NCI-H2227 treated with DMSO at 0.1 percent for 48 hours (cell line): Measurements from ENCODE around the gene AKT3.
"Not testable (repeated sequence)": the region's sequence is repeated elsewhere in the genome, so short reads cannot be mapped to it uniquely, and the experiment has no call there.

Experiments used
- DNase-seq: peaks from one replicate; lab custom pipeline; 2025; lab: John Stamatoyannopoulos, UW

AKT3 gene

DNA sequence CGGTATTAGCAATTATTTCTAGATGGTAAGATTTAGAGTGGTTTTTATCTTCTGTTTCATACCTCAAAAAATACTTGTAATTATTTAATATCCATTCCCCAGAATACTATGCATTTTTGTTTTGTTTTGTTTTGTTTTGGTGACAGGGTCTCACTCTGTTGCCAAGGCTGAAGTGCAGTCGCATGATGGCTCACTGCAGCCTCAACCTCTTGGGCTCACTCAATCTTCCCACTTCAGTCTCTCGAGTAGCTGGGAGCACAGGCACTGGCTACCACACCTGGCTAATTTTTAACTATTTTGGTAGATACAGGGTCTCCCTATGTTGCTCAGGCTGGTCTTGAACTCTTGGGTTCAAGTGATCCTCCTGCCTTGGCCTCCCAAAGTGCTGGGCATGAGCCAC is 252.7 kb downstream of the AKT3 start:
- DNase-seq, result no peak

DNA sequence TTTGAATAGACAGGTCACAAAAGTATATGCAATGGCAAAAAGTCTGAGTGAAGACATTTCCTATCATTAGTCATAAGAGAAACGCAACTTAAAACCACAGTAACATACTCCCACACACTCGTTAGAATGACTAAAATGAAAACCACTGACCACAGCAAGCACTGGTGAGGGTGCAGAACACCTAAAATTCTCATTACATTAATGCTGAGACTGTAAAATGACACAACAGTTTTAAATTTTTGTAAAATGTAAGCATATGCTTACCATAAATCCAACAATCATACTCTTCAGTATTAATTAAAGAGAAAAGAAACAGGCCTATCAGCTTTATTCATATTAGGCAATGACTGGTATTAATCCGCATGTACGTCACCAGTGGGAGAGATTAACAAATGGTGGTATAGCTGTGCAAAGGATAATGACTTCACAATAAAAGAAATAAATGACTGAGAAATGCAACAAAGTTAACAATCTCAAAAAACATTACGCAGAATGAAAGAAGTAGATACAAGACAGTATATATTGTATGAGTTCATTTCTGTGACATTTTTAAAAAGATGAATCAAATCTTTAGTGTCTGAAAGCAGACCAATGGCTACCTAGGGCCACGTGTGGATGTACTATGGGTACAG is 253.5 kb downstream of the AKT3 start:
- no peak for DNase-seq

DNA sequence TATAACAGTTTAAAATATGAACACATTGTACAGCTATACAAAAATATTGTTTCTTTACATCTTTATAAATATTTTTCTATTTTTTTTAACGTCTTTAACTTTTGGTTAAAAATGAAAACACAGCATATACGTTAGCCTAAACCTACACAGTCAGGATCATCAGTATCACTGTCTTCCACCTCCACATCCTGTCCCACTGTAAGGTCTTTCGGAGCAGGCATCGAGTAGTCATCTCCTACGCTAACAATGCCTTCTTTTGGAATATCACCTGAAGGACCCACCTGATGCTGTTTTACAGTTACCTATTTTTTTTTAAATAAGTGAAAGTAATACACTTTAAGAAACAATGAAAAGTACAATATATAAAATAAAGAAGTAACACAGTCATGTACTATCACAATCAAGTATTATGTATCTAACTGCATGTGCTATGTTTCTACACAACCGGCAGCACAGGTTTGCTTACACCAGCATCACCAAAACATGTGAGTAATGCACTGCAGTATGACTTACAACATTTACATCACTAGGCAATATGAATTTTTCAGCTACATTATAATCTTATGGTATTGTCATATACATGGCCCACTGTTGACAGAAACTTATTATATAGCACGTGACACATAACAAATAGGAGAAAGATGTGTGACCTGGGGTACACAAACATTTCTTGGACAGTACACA is 254.4 kb downstream of the AKT3 start:
- no peak for DNase-seq

DNA sequence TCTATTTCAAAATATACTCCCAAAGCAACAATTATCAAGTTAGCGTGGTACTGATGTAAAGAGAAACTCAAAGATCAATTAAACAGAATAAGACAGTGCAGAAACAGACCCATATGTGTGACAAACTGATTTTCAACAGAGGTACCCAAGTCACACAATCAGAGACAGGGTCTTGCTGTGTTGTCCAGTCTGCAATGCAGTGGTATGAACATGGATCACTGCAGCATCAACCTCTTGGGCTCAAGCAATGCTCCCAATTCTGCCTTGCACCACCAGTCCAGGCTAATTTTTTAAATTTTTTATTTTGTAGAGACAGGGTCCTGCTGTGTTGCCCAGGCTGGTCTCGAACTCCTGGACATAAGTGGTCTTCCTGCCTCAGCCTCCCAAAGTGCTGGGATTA is 255.6 kb downstream of the AKT3 start:
- no peak for DNase-seq

DNA sequence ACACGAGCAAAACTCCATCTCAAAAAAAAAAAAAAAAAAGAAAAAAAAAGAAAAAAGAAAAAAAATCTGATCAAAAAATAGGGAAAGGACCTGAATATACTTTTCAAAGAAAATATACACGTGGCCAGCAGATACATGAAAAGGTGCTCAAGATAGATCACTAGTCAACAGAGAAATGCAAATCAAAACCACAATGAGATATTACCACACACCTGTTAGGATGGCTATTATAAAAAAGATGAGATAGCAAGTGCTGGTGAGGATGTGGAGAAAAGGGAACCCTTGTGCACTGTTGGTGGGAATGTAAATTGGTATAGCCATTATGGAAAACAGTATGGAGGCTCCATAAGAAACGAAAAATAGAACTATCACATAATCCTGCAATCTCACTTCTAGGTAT is 260.8 kb downstream of the AKT3 start:
- DNase-seq, result not testable (repeated sequence)

DNA sequence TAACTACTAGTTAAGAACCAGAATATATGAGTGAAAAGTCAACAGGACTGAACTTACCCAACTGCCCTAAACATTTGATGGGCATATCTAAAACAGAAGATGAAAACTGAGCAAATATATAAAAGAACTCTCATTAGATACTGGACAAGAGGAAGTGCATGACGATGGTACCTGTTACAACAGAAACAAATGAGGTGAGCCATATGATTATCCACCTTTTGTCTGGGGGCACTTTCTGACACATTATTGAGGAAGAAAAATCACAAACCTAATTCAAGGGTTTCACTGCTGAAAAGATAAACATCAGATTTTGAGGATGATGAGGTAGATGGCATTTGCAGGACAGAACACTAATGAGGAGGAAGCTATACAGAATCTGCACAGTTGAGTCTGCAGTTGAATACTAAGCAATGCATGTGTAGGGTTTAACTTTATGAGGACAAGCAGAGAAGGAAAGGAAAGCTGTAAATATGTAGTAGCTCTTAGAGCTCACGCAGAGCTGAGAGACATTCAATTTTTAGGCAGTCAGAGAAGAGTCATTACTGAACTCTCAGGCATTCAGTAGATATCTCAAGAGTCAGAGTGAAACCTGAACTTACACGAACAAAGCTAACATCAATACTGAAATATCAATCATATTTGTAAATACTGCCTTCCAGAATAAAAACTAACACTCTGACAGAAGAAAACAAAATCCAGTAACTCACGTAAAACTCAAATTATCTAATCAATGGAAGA is 262.1 kb downstream of the AKT3 start:
- DNase-seq, result no peak

DNA sequence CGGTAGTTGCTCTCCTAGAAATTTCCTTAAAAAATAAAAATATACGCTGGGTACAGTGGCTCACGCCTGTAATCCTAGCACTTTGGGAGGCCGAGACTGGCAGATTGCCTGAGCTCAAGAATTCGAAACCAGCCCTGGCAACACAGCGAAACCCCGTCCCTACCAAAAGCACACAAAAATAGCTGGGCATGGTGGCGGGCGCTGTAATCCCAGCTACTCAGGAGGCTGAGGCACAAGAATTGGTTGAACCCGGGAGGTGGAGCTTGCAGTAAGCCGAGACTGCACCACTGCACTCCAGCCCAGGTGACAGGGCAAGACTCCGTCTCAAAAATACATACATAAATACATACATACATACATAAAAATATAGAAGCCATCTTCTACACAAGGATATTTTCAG is 262.8 kb downstream of the AKT3 start:
- no peak for DNase-seq

DNA sequence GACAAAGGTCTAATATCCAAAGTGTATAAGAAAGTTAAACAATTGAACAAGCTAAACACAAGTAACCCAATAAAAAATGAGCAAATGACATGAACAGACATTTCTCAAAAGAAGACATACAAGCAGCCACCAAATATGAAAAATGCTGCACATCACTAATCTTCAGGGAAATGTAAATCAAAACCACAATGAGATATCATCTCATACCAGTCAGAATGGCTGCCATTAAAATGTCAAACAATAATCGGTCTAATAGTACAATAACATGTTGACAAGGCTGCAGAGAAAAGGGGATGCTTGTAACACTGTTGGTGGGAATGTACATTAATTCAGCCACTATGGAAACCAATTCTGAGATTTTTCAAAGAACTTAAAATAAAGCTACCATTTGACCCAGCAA is 264.1 kb downstream of the AKT3 start:
- no peak for DNase-seq

DNA sequence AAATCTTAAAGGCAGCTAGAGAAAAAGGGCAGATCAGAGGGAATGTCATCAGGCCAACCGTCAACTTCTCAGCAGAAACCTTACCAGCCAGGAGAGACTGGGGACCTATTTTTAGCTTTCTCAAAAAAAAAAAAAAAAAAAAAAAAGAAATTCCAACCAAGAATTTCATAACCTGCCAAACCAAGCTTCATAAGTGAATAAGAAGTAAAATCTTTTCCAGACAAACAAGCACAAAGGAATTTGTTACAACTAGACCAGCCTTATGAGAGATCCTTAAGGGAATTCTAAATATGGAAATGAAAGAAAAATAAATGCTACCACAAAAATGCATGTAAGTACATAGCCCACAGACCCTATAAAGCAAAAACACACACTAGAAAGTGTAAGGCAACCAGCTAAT is 267.7 kb downstream of the AKT3 start:
- DNase-seq, result no peak

DNA sequence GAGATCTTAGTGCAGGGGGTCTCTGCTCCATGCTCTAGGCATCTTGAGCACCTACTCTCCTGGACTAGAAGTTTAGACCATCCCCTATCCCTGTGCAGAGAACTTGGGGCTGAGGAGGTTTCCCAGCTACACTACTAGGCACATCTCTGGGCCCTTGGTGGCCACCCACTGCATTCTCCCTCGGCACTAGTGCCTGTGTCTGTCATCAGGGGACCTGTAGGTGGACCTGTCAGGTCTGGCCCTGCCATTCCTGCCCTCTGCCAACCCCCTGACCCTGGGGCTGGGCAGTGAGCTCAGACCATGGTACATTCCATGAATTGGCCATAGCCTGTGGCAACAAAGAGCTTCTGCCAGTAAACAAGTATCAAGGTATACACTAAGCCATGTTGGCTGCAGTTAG is 269.1 kb downstream of the AKT3 start:
- no peak for DNase-seq

DNA sequence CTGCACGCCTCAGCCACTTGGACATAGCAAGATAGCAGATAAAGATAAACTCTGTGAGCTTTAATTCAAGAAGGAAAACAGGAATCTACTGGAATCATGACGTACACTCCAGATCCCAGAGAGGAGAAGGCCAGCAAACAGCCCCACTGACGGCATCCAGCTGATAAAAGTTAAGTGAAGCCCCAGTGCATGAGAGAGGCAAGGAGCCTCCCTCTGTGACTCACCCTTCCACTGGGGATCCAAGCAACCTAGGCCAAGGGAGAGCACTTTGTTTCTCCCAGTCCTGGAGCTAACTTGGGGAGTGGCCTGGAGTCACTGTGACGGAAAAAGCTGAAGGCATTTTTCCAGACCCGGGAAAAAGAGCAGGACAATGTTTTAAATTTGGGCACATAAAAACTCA is 270.0 kb downstream of the AKT3 start:
- DNase-seq, result no peak

DNA sequence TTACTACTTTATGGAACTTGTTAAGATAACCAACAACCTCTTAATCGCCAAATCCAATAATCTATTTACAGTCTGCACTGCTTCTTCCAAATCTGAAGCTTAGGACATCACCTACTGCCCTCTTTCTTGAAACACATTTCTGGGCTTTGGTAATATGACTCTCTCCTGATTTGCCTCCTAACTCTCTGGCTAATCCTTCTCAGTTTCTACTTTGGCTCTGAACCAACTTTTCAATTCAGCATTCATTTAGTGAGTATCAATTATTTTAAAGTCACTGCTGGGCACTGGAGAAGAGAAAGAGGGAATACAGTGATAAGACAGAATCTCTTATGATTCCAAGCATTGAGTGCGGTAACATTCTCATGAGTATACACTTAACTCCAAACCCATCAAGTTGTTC is 275.0 kb downstream of the AKT3 start:
- DNase-seq, result no peak

DNA sequence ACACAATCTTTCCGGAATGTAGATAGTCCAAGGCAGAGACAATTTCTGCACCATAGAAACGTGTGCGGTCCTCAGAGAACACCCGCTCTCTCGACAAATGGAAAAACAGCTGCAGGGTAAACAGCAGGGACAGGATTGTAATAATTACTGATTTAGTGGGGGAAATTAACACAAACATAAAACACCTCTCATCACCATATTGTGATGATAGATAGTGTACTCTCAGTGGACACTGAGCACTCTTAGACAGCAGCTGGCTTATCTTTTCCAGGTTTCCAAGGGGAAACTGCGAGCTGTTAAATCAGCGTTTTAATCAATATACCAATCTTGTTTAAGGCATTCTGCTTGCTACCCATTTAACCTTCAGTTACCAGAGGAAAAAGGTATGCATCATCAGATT is 277.1 kb downstream of the AKT3 start:
- no peak for DNase-seq

DNA sequence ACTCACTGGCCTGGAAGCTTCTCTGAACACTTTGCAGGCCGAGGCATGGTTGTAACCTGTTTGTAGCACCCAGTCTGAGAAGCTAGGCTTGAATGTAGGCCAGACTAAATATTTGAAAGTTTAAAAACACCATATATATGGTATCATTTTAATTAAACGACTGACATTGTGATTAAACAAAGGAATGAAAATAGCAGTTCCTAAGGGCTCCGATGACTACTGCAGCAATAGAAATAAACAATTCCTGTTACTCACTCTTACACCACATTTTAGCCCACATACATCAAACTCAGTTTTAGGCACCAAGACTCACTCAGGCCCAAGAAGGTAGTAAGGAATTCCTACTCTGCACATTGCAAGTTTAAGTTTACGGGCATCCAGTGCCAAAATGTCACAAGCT is 281.2 kb downstream of the AKT3 start:
- DNase-seq, result no peak

DNA sequence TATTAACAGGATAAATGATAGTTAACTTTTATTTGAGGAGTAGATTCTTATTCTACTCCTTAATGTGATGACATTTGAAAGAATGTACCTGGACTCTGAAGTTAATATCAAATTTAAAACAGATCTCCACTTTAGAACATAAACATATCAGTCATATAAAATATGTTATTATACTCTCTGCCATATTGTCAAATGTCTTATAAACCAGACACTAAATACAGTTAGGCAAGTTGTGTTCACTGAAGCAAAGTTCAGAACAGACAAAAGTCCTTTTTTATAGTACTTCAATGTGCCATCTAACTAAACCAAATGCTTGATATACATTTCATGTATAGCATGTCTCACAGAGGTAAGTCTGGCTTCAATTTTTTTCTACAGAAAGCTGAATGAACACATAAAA is 285.2 kb downstream of the AKT3 start:
- no peak for DNase-seq

DNA sequence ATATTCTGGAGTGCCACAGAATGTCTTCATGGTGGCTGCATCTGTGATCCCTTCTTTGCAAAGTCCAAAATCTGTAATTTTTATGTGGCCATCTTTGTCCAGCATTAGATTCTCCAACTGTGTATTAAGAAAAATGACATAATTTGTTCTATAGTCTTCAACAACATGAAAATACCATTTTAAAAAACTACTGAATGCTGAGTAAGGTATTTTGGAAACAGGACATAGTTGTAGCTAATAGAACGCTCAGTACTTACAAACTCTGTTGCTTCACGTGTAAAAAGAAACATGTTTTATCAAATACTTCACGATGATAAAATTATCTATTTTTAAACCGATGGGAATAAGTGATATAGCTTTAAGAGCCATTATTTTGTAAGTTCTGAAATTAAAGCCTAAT is 286.3 kb downstream of the AKT3 start:
- DNase-seq, result no peak

DNA sequence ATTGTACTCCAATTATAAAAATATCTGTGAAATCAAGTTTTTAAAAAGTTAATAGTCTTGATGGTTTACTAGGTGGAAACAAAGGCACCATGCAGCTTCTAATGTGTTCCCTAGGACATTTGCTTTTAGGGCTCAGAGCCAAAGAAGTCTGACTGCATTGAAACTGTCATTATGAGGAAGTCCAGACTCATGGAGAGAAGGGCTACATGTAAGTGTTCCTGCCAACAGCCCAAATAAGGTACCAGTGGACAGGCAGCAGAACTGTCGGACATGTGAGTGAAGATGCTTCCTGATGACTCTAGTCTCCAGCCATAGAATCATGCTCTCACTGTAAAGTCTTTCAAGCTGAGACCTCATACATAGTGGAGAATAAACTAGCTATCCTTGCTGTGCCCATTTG is 287.6 kb downstream of the AKT3 start:
- DNase-seq, result no peak

DNA sequence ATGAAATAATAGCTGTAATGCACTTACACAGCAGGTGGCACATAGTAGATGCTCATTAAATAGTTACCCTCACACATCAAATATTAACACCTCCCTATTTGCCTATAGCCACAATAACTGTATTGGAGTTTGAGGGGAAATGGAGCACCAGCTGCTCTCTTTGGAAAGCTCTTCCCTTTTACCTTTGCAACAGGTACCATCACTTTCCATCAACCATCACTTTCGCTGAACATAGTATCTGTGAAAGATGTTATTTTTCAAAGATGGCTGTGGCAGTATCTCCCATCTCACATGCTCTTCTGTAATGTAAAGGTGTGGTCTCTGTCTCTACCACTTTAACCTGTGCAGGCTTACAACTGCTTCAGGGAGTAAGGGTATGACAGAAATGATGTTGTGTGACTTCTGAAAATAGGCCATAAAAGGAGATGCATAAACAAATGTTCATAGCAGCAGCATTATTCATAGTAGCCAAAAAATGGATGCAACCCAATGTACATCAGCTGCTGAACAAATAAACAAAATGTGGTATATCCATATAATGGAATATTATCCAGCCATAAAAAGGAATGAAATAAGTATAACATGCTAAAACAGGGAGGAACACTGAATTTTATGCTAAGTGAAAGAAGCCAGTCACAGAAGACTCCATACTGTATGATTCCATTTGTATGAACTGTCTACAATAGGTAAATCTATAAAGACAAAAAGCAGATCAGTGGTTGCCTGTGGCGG is 288.3 kb downstream of the AKT3 start:
- no peak for DNase-seq

DNA sequence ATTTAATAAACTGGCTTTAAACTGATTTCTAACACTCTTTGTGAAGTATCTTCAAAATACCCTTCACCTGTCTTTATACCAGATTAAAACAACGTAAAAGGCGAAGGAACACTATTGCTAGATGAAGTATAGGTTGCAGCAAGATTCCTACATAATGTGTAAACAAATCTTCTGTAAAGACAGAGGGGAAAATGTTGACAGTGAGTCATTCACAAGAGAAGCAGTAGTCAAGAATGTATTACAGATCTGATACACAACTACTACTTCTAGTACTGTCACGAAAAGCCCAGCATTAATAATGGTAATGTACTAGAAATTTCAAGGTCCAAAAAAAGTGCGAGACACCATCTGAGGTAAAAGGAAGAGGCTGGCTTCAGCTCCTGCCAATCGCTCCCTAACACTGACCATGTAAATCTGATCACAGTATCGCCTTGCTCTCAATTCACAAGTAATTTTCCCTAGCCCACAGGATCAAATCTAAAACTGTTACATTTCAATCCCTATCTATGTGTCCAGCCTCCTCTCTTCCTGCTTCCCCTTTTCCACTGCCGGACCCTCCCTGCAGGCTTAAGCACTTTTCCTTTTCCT is 290.4 kb downstream of the AKT3 start:
- DNase-seq, result no peak

DNA sequence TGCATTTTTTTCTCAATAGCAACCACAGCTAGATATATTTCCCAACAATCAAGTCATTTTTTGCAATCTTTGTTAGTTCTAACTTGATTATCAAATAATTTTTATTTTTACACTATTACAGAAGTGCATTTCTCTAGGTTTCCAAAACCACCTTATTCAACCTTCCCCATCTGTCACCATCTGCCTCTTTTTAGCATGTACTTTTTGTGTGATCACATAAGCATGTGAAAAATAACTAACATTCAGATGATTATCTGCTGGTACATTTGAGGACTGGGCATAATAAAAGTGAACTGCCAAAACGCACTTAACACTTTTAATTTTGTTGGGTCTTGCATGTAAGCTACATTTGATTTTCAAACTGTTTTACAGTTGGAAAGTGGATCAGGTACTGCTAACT is 291.5 kb downstream of the AKT3 start:
- DNase-seq, result no peak

DNA sequence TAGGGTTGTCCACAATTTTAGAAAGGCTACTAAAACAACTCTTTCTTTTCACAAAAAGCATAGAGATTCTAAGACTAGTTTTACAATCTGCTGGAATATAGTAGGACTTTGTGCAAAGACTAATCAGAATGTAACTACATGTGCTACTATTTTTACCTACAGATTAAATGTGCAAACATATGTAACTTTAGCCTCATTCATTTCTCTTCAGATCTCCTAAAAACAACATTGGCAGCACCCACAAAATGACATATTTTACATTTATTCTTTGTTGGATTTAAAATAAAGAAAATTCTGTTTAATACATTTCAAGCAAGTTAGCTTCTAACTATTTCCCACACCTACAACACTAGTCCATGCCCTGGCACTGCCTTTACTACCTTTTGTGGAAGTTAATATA is 292.2 kb downstream of the AKT3 start:
- DNase-seq, result no peak

DNA sequence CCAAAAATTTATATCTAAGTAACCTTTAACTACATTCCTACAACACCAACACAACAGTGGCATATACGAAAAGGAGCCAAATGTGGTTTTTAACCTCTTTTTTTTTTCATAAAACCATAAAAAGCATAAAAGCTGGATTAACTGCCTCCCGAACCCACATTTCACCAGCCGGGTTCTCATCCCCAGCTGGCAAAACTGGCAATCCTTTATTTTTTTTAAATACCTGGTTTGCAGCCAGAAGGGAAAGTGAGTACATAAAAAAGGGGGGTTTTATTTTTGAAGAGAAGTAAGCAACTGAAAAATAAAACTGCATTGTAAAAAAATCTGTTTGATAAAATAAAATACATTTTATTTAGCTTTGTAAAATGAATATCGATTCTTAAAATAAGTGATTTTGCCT is 295.4 kb downstream of the AKT3 start:
- DNase-seq, result no peak

DNA sequence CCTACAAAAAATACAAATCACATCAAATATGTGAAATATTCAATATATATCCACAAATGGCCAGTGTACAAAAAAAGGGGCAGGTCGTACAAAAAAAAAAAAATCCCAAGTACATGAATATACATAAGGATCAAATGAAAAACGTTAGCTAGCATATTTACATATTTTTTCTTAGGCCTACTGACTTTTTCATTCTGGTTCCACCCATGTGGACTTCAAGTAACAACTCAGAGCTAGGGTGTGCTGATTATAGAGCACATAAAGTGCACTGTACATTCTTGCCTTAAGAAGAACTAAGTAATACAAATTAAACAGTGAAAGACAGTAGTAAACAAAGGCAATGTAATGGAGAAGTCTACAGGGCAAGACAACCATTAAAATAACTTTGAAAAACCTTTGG is 297.0 kb downstream of the AKT3 start:
- DNase-seq, result no peak
